ENCODE data around the gene AQP3.
"Not testable (repeated sequence)": the region's sequence is repeated elsewhere in the genome, so short reads cannot be mapped to it uniquely, and the experiment has no call there.

The AQP3 gene

GRCh38 chr9:33408087-33408486 is 39.3 kb downstream of the AQP3 start:
- DNase-seq: no peak

GRCh38 chr9:33407061-33407460 is 40.3 kb downstream of the AQP3 start:
- DNase-seq: no peak

DNA sequence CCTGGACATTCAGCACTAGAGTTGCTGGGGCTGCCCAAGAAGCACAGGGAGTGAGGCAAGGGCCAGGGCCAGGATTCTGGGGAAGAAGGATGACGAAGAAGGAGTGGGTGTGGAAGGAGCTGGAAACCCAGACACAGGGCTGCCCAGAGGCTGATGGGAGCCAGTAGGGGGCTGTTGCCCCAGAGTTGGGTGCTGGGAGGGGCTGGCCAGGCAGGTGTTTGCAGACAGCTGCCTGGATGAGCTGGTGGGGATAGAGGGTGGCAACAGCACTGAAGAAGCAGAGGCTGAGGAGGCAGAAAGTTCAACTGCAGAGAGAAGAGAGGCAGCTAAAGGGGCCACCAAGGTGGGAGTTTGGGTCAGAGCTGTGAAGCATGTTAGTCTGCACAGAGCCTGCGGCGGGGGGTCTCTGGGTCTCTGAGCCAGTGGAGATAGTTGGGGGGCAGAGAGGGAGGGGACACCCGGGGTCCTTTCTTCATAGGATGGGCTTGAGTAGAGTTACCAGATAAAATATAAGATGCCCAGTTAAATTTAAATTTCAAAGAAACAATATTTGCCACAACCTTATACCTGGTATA is 42.5 kb downstream of the AQP3 start:
- DNase-seq: no peak

- DNase-seq: no peak
Measured at GRCh38 chr9:33403941-33404787, 43.2 kb downstream of the AQP3 start.

- DNase-seq: not testable (repeated sequence)
Measured at GRCh38 chr9:33402371-33402770, 45.0 kb downstream of the AQP3 start, which contains the start of gene AQP7. Gene AQP7 (minus strand): TSS chr9:33402568. CDS start chr9:33401262, 1,306 bp downstream.

DNA sequence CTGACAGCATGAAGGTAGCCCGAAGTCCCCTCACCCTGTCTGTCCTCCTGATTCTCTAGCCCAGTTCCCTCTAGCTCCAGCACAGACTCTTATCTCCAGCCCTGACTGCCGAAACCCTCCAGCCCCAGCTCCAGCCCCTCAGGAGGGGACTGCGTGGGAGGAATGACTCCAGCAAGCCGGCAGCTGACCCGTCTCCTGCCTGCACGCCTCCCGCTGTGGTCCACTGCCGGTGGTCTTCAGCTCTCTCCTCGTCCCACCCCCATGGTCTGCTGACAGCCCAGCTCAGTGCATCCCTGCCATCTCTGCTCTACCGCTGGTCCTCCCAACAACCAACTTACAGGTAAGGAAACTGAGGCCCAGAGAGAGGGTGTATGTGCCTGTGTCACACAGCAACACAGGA is 45.6 kb downstream of the AQP3 start:
- not testable (repeated sequence) for DNase-seq

DNA sequence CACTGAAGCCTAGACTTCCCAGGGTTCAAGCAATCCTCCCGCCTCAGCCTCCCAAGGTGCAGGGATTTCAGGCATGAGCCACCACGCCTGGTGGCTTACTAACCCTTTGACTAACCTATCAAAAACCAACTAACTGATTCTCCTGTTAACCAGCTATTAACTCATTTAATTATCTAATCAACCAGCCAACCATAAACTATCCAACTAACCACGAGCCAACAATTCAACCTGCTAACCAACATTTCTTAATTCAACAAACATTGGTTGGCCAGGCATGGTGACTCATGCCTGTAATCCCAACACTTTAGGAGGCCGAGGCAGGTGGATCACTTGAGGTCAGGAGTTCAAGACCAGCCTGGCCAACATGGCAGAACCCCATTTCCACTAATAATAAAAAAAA is 48.3 kb downstream of the AQP3 start:
- not testable (repeated sequence) for DNase-seq

DNA sequence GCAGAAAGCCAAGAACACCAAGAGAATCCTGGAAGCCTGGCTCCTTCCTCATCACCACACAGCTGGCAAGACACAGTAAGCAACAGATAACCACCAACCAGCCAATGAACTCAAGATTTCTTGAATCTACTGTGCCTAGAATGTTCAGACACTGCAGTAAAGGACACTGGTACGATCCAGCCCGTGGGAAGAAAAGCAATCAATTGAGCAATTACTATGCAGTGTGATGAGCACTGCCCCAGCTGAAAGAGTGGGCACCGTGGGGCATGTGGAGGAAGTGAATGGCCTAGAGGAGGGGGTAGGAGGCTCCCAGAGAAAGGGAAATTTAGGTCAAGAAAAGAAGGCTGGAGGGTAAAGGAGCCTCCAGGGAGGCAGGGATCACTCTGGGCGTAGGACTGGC is 49.6 kb downstream of the AQP3 start:
- not testable (repeated sequence) for DNase-seq

DNA sequence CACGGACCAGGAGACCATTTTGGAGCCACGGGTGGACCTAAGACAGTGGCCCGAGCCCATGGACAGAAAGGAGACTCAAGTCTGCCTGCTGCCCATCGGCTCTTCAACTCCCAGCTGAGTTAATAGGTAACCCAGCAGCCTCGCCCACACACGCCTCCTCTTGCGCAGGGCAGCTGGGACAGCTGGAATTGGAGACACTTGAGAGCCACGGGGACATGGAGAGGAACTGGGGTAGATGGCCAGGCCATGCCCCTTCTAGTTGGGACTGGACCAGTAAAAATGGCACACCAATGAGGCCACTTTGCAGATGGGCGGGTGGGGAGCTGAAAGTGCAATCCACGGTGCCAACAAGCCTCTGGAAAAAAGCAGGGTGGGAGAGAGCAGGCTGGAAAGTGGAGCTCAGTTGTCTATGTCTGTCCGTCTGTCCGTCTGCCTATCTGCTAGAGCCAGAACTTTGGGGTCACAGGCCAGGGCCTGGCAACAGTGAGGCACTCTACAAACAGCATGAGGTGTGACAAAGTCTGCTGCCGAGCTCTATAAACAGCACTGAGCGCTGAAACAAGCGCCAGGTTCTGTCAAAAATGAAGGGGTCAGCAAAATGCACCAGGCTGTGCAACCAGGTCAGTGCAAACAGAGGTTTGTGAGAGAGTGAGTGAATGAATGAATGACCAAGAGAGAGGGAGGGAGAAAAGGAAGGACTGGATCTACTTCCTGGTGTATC is 52.1 kb downstream of the AQP3 start:
- DNase-seq: not testable (repeated sequence)

DNA sequence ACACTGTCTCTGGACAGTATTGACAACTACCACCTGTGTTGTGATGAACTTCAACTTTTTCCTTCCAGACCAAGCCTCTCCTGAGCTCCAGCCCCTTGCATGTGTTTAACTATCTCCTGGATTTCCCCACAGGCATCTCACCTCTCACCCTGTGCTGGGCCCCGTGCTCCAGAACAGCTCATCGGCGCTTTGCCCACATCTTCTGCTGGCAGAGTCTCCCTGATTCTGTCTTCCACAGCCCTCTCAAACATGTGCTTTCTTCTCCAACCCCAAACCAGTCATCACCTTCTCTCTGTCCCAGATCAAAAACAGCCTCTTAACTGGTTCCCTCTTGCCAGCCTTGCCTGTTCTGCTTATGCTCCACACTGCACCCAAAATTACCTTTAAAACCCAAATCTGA is 53.4 kb downstream of the AQP3 start:
- not testable (repeated sequence) for DNase-seq

- DNase-seq: no peak
Measured at GRCh38 chr9:33393581-33393980, 53.8 kb downstream of the AQP3 start.

- not testable (repeated sequence) for DNase-seq
Measured at GRCh38 chr9:33392591-33393021, 54.8 kb downstream of the AQP3 start.
